Activated CD4-positive, alpha-beta T cell treated with anti-CD3 and anti-CD28 coated beads, Interleukin-2, amount 50 U/mL, for 48 hours (primary cell): ENCODE data around the gene RELCH.

Source experiments
- DNase-seq, 2 experiments: peaks; one replicate each; pipeline ENCODE4 v3.0.0-alpha.2; 2020

RELCH gene

GRCh38 chr18:62345909-62346308, 158.9 kb downstream of the RELCH start:
- no peak for DNase-seq

- DNase-seq: no peak
Measured at GRCh38 chr18:62346333-62347088, 159.5 kb downstream of the RELCH start.

GRCh38 chr18:62347089-62347506, 160.0 kb downstream of the RELCH start:
- no peak for DNase-seq

GRCh38 chr18:62348474-62348873, 161.4 kb downstream of the RELCH start:
- DNase-seq: no peak

- no peak for DNase-seq
Measured at GRCh38 chr18:62353170-62353569, 166.1 kb downstream of the RELCH start.

- no peak for DNase-seq
Measured at GRCh38 chr18:62354151-62354550, 167.1 kb downstream of the RELCH start.

GRCh38 chr18:62357079-62357719, 170.1 kb downstream of the RELCH start:
- no peak for DNase-seq
